Measurements from ENCODE around the gene BMPR1A.
A peak's percentile ranks its signal among the peaks of the same experiment; 100 is the strongest.

BMPR1A gene

GRCh38 chr10:86799188-86799845 is 42.9 kb downstream of the BMPR1A start:
- Histone ChIP-seq H3K9ac (no peak overlapping the region), H3K9me3 (replicated peaks in 1 of 11) (no peaks in the 10 kb centered on the region), H3K4me3 (no peak overlapping the region), H3K4me2 (peak overlapping the region in 4 of 11 experiments; percentile 1 to 20 (median 15); a peak in 3 of 22 replicates), H3K36me3 (no peaks in the 10 kb centered on the region), H4K20me1 (no peaks in the 10 kb centered on the region), H3K4me1 (peaks cover 0 to 6% (median 0%) of the 10 kb centered on the region in 10 experiments; a peak in 2 of 20 replicates), H3K27ac (no peak overlapping the region), H3K27me3 (no peaks in the 10 kb centered on the region)
- TF ChIP-seq Cebpa-rat (IDR thresholded peaks at IDR 0.05) = no peak

- H3K27ac ChIP-seq = no peak overlapping the region
- no peak overlapping the region for H3K4me3 ChIP-seq
- no peaks in the 10 kb centered on the region for H3K36me3 ChIP-seq
- H3K27me3 ChIP-seq = no peaks in the 10 kb centered on the region
- no peaks in the 10 kb centered on the region for H4K20me1 ChIP-seq
- H3K9ac ChIP-seq = no peak overlapping the region
- TF ChIP-seq Cebpa-rat (IDR thresholded peaks at IDR 0.05) = no peak
- H3K9me3 ChIP-seq (replicated peaks in 1 of 11) = no peaks in the 10 kb centered on the region
- H3K4me1 ChIP-seq = peaks cover 0 to 6% (median 0%) of the 10 kb centered on the region in 10 experiments; a peak in 2 of 20 replicates
- H3K4me2 ChIP-seq = no peak overlapping the region
Measured at GRCh38 chr10:86801995-86802394, 45.6 kb downstream of the BMPR1A start.

GRCh38 chr10:86802473-86803108 is 46.2 kb downstream of the BMPR1A start:
- Histone ChIP-seq H3K4me2 (no peak overlapping the region), H3K27ac (no peak overlapping the region), H3K9me3 (replicated peaks in 1 of 11) (no peaks in the 10 kb centered on the region), H4K20me1 (no peaks in the 10 kb centered on the region), H3K27me3 (no peaks in the 10 kb centered on the region), H3K36me3 (no peaks in the 10 kb centered on the region), H3K9ac (no peak overlapping the region), H3K4me1 (peaks cover 0 to 6% (median 0%) of the 10 kb centered on the region in 10 experiments; a peak in 2 of 20 replicates), H3K4me3 (no peak overlapping the region)
- no peak for TF ChIP-seq Cebpa-rat (IDR thresholded peaks at IDR 0.05)

GRCh38 chr10:86803156-86803555 is 46.7 kb downstream of the BMPR1A start:
- H3K4me3 ChIP-seq = no peak overlapping the region
- TF ChIP-seq Cebpa-rat (IDR thresholded peaks at IDR 0.05) = no peak
- no peak overlapping the region for H3K27ac ChIP-seq
- H3K4me2 ChIP-seq = no peak overlapping the region
- H3K36me3 ChIP-seq = no peaks in the 10 kb centered on the region
- no peaks in the 10 kb centered on the region for H4K20me1 ChIP-seq
- H3K9me3 ChIP-seq (replicated peaks in 1 of 11) = no peaks in the 10 kb centered on the region
- no peak overlapping the region for H3K9ac ChIP-seq
- H3K4me1 ChIP-seq = peaks cover 0 to 6% (median 0%) of the 10 kb centered on the region in 10 experiments; a peak in 2 of 20 replicates
- no peaks in the 10 kb centered on the region for H3K27me3 ChIP-seq

GRCh38 chr10:86804805-86805204 is 48.4 kb downstream of the BMPR1A start:
- Histone ChIP-seq H3K9me3 (replicated peaks in 1 of 11) (no peaks in the 10 kb centered on the region), H3K4me3 (no peak overlapping the region), H4K20me1 (no peaks in the 10 kb centered on the region), H3K9ac (no peak overlapping the region), H3K4me2 (no peak overlapping the region), H3K27me3 (no peaks in the 10 kb centered on the region), H3K27ac (no peak overlapping the region), H3K4me1 (no peaks in the 10 kb centered on the region), H3K36me3 (no peaks in the 10 kb centered on the region)
- no peak for TF ChIP-seq Cebpa-rat (IDR thresholded peaks at IDR 0.05)

- no peak for TF ChIP-seq Cebpa-rat (IDR thresholded peaks at IDR 0.05)
- no peaks in the 10 kb centered on the region for H3K9me3 ChIP-seq (replicated peaks in 1 of 11)
- H3K36me3 ChIP-seq = no peaks in the 10 kb centered on the region
Measured at GRCh38 chr10:86813101-86813500, 56.7 kb downstream of the BMPR1A start.

GRCh38 chr10:86813982-86814381 is 57.6 kb downstream of the BMPR1A start:
- Histone ChIP-seq H3K9ac (no peak overlapping the region), H3K27ac (no peak overlapping the region), H3K4me1 (no peaks in the 10 kb centered on the region), H4K20me1 (no peaks in the 10 kb centered on the region), H3K4me3 (no peak overlapping the region), H3K4me2 (no peak overlapping the region), H3K36me3 (no peaks in the 10 kb centered on the region), H3K27me3 (no peaks in the 10 kb centered on the region), H3K9me3 (replicated peaks in 1 of 11) (no peaks in the 10 kb centered on the region)
- no peak for TF ChIP-seq Cebpa-rat (IDR thresholded peaks at IDR 0.05)

More at GRCh38 chr10:86813101-86813500, 56.7 kb downstream of the BMPR1A start:
- Histone ChIP-seq H3K4me2 (no peak overlapping the region), H3K27ac (no peak overlapping the region), H3K4me3 (no peak overlapping the region), H4K20me1 (no peaks in the 10 kb centered on the region), H3K4me1 (no peaks in the 10 kb centered on the region), H3K9ac (no peak overlapping the region), H3K27me3 (no peaks in the 10 kb centered on the region)

GRCh38 chr10:86815035-86815617 is 58.7 kb downstream of the BMPR1A start:
- Histone ChIP-seq H3K27me3 (no peaks in the 10 kb centered on the region), H3K4me2 (no peak overlapping the region), H3K27ac (no peak overlapping the region), H4K20me1 (no peaks in the 10 kb centered on the region), H3K4me1 (no peaks in the 10 kb centered on the region), H3K9ac (no peak overlapping the region), H3K4me3 (no peak overlapping the region), H3K36me3 (no peaks in the 10 kb centered on the region), H3K9me3 (replicated peaks in 1 of 11) (no peaks in the 10 kb centered on the region)
- TF ChIP-seq Cebpa-rat (IDR thresholded peaks at IDR 0.05) = no peak

- TF ChIP-seq Cebpa-rat (IDR thresholded peaks at IDR 0.05) = no peak
- no peaks in the 10 kb centered on the region for H3K9me3 ChIP-seq (replicated peaks in 1 of 11)
- H3K27ac ChIP-seq = no peak overlapping the region
- no peaks in the 10 kb centered on the region for H3K36me3 ChIP-seq
- H4K20me1 ChIP-seq = no peaks in the 10 kb centered on the region
- no peak overlapping the region for H3K4me2 ChIP-seq
- H3K4me1 ChIP-seq = no peaks in the 10 kb centered on the region
- H3K4me3 ChIP-seq = no peak overlapping the region
- H3K27me3 ChIP-seq = no peaks in the 10 kb centered on the region
- no peak overlapping the region for H3K9ac ChIP-seq
Measured at GRCh38 chr10:86815640-86816039, 59.2 kb downstream of the BMPR1A start.
